Left lung (tissue), 14 donors: ENCODE data around the gene SCN1A. TPM values are rescaled to one million over a fixed set of nuclear protein-coding genes. Genes with fewer than 3 reads are reported as not detected.

Experiments
- ATAC-seq: fragments of 200-7000 bp; cut with Tn5 transposase; one replicate; pipeline ENCODE4 v1.9.1; 2020; ENCODE audit warnings: moderate library complexity
- DNase-seq, 4 donors: peaks; one replicate each; pipeline ENCODE4 v3.0.0-alpha.2; 2013 to 2020
- H3K27ac ChIP-seq, 2 donors: fragments of 200-600 bp; sonication (generic) in 1 of 2; one replicate each; pipeline versions ENCODE4 v1.5.0 to v1.8.0; 2020 to 2021
- H3K27me3 ChIP-seq, 2 donors: fragments of 200-600 bp; sonication (generic) in 1 of 2; one replicate each; pipeline versions ENCODE4 v1.5.0 to v1.8.0; 2020 to 2021
- H3K36me3 ChIP-seq, 2 donors: fragments of 200-600 bp; sonication (generic) in 1 of 2; one replicate each; pipeline versions ENCODE4 v1.5.0 to v1.8.0; 2020 to 2021
- H3K4me1 ChIP-seq, 2 donors: fragments of 200-600 bp; one replicate each; pipeline ENCODE4 v1.8.0; 2021
- H3K4me3 ChIP-seq, 2 donors: fragments of 200-600 bp; sonication (generic) in 1 of 2; one replicate each; pipeline versions ENCODE4 v1.5.0 to v1.8.0; 2020 to 2021; ENCODE audit warnings: mild to moderate bottlenecking in 1 of 2
- H3K9me3 ChIP-seq, 2 donors: fragments of 200-600 bp; sonication (generic) in 1 of 2; one replicate each; pipeline versions ENCODE4 v1.5.0 to v1.8.0; 2020 to 2021
- intact Hi-C, 2 donors: fragments of 100-400 bp; cut with DNase I; formaldehyde crosslinking; loops; one replicate each; pipeline versions ENCODE4 v1.11.2 to v1.14.2; 2022
- long read RNA-seq, 12 donors: library from polyadenylated mRNA in 2 of 12; unstranded in 2 of 12; transcript quantifications; one replicate each; pipeline ENCODE4 v2.0.0 and lab custom pipeline, GENCODE V29; 2019 to 2026
- polyA plus RNA-seq, 6 donors: library from polyadenylated mRNA; unstranded; fragments of 120-200 nt; gene quantifications; one replicate each; pipeline ENCODE4 v1.2.1, GENCODE V29; 2013; ENCODE audit not compliant: insufficient read length in 6 of 6
- total RNA-seq, 2 donors: library from RNA; stranded (reverse); fragmentation: NEBNext Ultra II Directional; extraction: Animal tissue kit (Norgen Biotek cat#: 25700); gene quantifications; one replicate each; pipeline ENCODE4 v1.2.1, GENCODE V29; 2021
- TF ChIP-seq, protein P1 (sequence below), 2 donors: fragments of 200-600 bp; sonication (generic) in 1 of 2; IDR thresholded peaks; one replicate each; pipeline versions ENCODE4 v1.5.0 to v1.8.0; 2021; ENCODE audit warnings: antibody characterized with exemption in 2 of 2
- donor health status: DM: no; HTN: yes; CAD: no.
- donor health status: DM: no; HTN: no; CAD: no.

Gene SCN1A
- 10 to 100 TPM in 1 of 2 donors, 1 to 10 TPM in 1; 7.1 to 18.0 TPM for total RNA-seq
- polyA plus RNA-seq = 1 to 10 TPM in 3 of 6 donors, under 1 TPM in 3; 0.60 to 2.5 (median 1.0) TPM
- long read RNA-seq, donor 1 = 0 reads
- long read RNA-seq, donor 2 = 0 reads
- long read RNA-seq, donor 3 = 0 reads
- long read RNA-seq, donor 4, partial matches to known transcripts = 1 of 2 reads
- long read RNA-seq, donor 4, other reads (novel, unspliced or antisense) = 0 of 2 reads
- long read RNA-seq, donor 5 = 0 reads
- long read RNA-seq, donor 6 = 0 reads
- long read RNA-seq, donor 7 = 0 reads
- long read RNA-seq, donor 8 = 0 reads
- long read RNA-seq, donor 9 = 0 reads
- long read RNA-seq, donor 10, partial matches to known transcripts = 8 of 12 reads
- long read RNA-seq, donor 10, other reads (novel, unspliced or antisense) = 1 of 12 reads
- long read RNA-seq, donor 11, partial matches to known transcripts = 0 of 2 reads
- long read RNA-seq, donor 11, other reads (novel, unspliced or antisense) = 0 of 2 reads
- long read RNA-seq, donor 12 = 0 reads

DNA sequence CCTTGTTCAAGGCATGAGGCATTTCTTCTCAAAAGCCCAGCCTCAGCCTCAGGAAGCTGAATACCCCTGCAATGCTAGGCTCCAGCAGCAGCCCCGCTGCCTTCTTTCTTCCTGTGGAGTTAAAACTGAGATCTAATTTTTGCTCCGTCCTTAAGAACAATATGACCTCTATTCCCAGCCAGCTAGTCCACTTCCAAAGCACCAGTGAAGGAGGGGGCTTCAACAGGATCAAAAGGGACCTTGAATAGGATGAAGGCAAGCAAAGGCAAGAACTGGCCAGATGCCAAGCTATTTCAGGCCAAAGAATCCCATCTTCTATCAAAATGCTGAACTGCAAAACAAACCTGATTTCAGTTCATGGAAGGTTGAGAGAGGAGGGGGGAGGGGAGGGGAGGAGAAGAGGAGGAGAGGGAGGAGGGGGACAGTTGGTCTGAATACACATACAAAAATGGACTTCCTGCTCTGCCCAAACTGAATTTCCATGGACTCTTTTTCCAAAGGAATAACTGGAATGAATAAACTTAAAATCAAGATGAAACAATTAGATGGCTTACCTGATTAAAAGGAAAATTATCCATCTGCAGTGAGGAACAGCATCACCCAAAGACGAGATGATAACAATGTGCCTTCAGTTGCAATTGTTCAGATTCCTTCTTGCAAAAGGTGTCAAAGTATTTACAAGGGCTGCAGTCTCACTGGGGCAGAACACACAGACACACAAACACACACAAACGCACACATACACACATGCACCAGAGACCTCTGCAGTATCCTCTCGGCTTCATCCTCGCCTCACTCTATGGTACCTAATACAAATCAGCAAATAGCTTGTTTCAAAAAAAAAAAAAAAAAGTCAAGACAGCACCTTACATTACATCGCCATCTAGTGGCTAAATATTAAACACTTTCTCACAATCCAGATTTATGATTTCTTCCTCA, at the start of gene SCN1A:
Gene SCN1A (minus strand): TSS at position 804 of the 939 bp plus-strand sequence. CDS start 54,399 bp downstream, outside the sequence.
- Histone ChIP-seq H3K4me3 (peak within 1 kb of the TSS in 1 of 2 donors; percentile 30), H3K9me3 (no peaks in the 10 kb centered on the region), H3K27ac (peak within 1 kb of the TSS; percentile 29 to 71), H3K36me3 (no peaks in the 10 kb centered on the region), H3K27me3 (no peaks in the 10 kb centered on the region), H3K4me1 (no peaks in the 10 kb centered on the region)
- ATAC-seq (peak; percentile 60), DNase-seq (peak in 2 of 4 donors; percentile 36 to 44)
- TF ChIP-seq, protein P1, sequence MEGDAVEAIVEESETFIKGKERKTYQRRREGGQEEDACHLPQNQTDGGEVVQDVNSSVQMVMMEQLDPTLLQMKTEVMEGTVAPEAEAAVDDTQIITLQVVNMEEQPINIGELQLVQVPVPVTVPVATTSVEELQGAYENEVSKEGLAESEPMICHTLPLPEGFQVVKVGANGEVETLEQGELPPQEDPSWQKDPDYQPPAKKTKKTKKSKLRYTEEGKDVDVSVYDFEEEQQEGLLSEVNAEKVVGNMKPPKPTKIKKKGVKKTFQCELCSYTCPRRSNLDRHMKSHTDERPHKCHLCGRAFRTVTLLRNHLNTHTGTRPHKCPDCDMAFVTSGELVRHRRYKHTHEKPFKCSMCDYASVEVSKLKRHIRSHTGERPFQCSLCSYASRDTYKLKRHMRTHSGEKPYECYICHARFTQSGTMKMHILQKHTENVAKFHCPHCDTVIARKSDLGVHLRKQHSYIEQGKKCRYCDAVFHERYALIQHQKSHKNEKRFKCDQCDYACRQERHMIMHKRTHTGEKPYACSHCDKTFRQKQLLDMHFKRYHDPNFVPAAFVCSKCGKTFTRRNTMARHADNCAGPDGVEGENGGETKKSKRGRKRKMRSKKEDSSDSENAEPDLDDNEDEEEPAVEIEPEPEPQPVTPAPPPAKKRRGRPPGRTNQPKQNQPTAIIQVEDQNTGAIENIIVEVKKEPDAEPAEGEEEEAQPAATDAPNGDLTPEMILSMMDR (IDR thresholded peaks at IDR 0.05) = peak; percentile 45 to 48
- intact Hi-C loops = loop anchor here in 1 of 2 donors (5.0 kb wide), 1 partner anchor 70 kb away; no protein-coding TSS in a partner anchor

DNA sequence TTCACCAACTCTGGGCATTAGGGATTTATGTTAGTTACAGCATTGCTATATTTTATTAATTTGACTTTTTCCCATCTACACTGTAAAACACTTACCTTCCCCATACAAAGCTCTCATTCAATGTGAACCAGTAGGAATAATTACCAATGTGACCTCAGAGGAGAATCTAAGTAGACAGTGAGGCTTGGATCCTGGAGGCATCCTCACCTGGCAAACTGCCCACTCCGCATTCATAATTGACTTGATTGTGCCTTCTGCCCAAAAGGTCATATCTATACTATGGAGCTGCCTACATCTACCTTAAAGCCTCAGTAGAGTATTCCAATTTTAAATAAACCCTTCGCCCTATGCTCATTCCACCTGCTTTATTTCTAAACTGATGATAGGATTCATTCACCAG, 45.4 kb upstream of the SCN1A start:
- Histone ChIP-seq H3K27me3 (no peaks in the 10 kb centered on the region), H3K27ac (no peak overlapping the region), H3K4me3 (no peak overlapping the region), H3K4me1 (no peaks in the 10 kb centered on the region), H3K9me3 (no peaks in the 10 kb centered on the region), H3K36me3 (no peaks in the 10 kb centered on the region)
- no peak for DNase-seq
- intact Hi-C loops = no loop called here
- ATAC-seq = no peak
- TF ChIP-seq, protein P1 (IDR thresholded peaks at IDR 0.05) = no peak

- DNase-seq (no peak), ATAC-seq (no peak)
- TF ChIP-seq, protein P1 (IDR thresholded peaks at IDR 0.05) = no peak
- Histone ChIP-seq H3K27ac (no peak overlapping the region), H3K4me3 (no peak overlapping the region), H3K36me3 (no peaks in the 10 kb centered on the region), H3K9me3 (no peaks in the 10 kb centered on the region), H3K4me1 (no peaks in the 10 kb centered on the region), H3K27me3 (no peaks in the 10 kb centered on the region)
- intact Hi-C loops = no loop called here
These were observed 43.4 kb upstream of the SCN1A start for GRCh38 chr2:166171216-166171615.

DNA sequence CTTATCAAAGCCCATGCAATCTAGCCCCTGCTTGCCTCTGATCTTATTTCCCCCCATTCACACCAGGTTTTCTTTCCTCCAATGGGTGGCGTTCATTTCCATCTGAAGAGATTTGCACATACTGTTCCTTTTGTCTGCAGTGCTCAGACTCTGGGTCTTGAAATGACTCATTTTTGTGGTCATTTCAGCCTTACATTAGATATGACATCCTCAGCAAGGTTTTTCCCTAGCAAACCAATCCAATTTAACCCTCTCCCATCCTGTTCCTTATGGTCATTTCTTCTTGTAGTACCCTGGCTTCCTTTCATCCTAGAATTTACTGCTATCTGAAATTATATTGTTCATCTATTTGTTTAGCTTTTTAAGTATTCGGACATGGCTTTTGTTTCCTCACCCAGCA, 42.5 kb upstream of the SCN1A start:
- intact Hi-C loops = no loop called here
- no peaks in the 10 kb centered on the region for H3K27me3 ChIP-seq
- TF ChIP-seq, protein P1 (IDR thresholded peaks at IDR 0.05) = no peak
- DNase-seq (no peak), ATAC-seq (no peak)
- no peaks in the 10 kb centered on the region for H3K4me1 ChIP-seq
- no peaks in the 10 kb centered on the region for H3K9me3 ChIP-seq
- no peak overlapping the region for H3K27ac ChIP-seq
- H3K36me3 ChIP-seq = no peaks in the 10 kb centered on the region
- H3K4me3 ChIP-seq = no peak overlapping the region
